HEK293 (cell line): ENCODE measurements around the gene KDM3B.
A peak's percentile ranks its signal among the peaks of the same experiment; 100 is the strongest.

ENCODE experiments used
- CTCF ChIA-PET: fragments of 350-600 bp; formaldehyde crosslinking; extraction: SDS; loops from one replicate; lab custom pipeline; 2021; ENCODE audit warnings: antibody characterized with exemption; lab: Yijun Ruan, JAX
- POLR2A ChIA-PET: fragments of 300-600 bp; formaldehyde crosslinking; extraction: SDS; loops from one replicate; lab custom pipeline; 2020; ENCODE audit warnings: antibody characterized with exemption, inconsistent platforms; lab: Yijun Ruan, JAX
- H3K27ac ChIP-seq: fragments of 200-500 bp; sonication (Bioruptor generic); 2 replicates; pipeline ENCODE4 v1.5.1; 2014; ENCODE audit warnings: low read depth, low read length, control low read depth, inconsistent platforms; ENCODE audit errors: extremely low read depth
- H3K36me3 ChIP-seq, 2 experiments: fragments of 200-500 bp in 1 of 2; sonication (Bioruptor generic) in 1 of 2; 1 replicate in 1 of 2; 2 replicates in 1 of 2; pipeline ENCODE4 v1.5.1; 2014 to 2017; ENCODE audit warnings: inconsistent platforms in 2 of 2, low read length in 2 of 2; ENCODE audit not compliant: control insufficient read depth in 2 of 2, insufficient read depth in 1 of 2
- H3K4me1 ChIP-seq: fragments of 200-500 bp; sonication (Bioruptor generic); 2 replicates; pipeline ENCODE4 v1.5.1; 2014; ENCODE audit warnings: mild to moderate bottlenecking, low read length, inconsistent platforms; ENCODE audit not compliant: control insufficient read depth, insufficient read depth
- H3K4me3 ChIP-seq: 2 replicates; pipeline ENCODE4 v1.5.1; 2011; ENCODE audit warnings: low read depth, mild to moderate bottlenecking, control low read depth, low read length, moderate library complexity
- H3K9me3 ChIP-seq: fragments of 200-500 bp; sonication (Bioruptor generic); 2 replicates; pipeline ENCODE4 v1.5.1; 2014; ENCODE audit warnings: low read depth, low read length, inconsistent platforms; ENCODE audit not compliant: control insufficient read depth, insufficient read depth
- ELK4 ChIP-seq: IDR thresholded peaks from 2 replicates; pipeline ENCODE4 v1.6.1; 2011; ENCODE audit warnings: mild to moderate bottlenecking, low read depth, low read length, borderline replicate concordance
- KLF17 ChIP-seq: fragments of 450-650 bp; formaldehyde crosslinking; IDR thresholded peaks from 2 replicates; pipeline ENCODE4 v1.5.1; 2016; ENCODE audit warnings: missing biosample characterization, missing genetic modification characterization
- PBX3 ChIP-seq: sonication (generic); formaldehyde crosslinking; IDR thresholded peaks from 2 replicates; pipeline ENCODE4 v1.8.1; 2022; ENCODE audit warnings: mild to moderate bottlenecking, moderate library complexity, missing genetic modification reagents
- PRDM1 ChIP-seq: fragments of 450-650 bp; formaldehyde crosslinking; IDR thresholded peaks from 2 replicates; pipeline ENCODE4; 2016; ENCODE audit warnings: missing biosample characterization, missing genetic modification characterization
- REST ChIP-seq: fragments of 450-650 bp; formaldehyde crosslinking; IDR thresholded peaks from 2 replicates; pipeline ENCODE4 v1.5.1; 2016; ENCODE audit warnings: missing biosample characterization, missing genetic modification characterization
- ZFHX2 ChIP-seq: fragments of 450-650 bp; formaldehyde crosslinking; conservative IDR thresholded peaks from 2 replicates; pipeline ENCODE4 v1.5.1; 2016; ENCODE audit warnings: missing biosample characterization, missing genetic modification characterization
- ZNF121 ChIP-seq: fragments of 450-650 bp; formaldehyde crosslinking; IDR thresholded peaks from 2 replicates; pipeline ENCODE4 v1.5.1; 2016; ENCODE audit warnings: missing biosample characterization, missing genetic modification characterization
- ZNF19 ChIP-seq: fragments of 450-650 bp; formaldehyde crosslinking; IDR thresholded peaks from 2 replicates; pipeline ENCODE4; 2016; ENCODE audit warnings: missing biosample characterization, missing genetic modification characterization, low read depth
- ZNF626 ChIP-seq: fragments of 450-650 bp; sonication (Bioruptor Pico); formaldehyde crosslinking; IDR thresholded peaks from 2 replicates; pipeline ENCODE4 v1.5.1; 2018; ENCODE audit warnings: missing biosample characterization, missing genetic modification characterization, inconsistent platforms
- ZNF701 ChIP-seq: fragments of 450-650 bp; formaldehyde crosslinking; IDR thresholded peaks from 2 replicates; pipeline ENCODE4 v1.5.1; 2016; ENCODE audit warnings: missing biosample characterization, missing genetic modification characterization
- ZXDB ChIP-seq: fragments of 450-650 bp; formaldehyde crosslinking; IDR thresholded peaks from 2 replicates; pipeline ENCODE4 v1.5.1; 2016; ENCODE audit warnings: missing biosample characterization, missing genetic modification characterization

The KDM3B gene

GRCh38 chr5:138466900-138467710, 114.6 kb downstream of the KDM3B start:
- Histone ChIP-seq H3K36me3 (peaks cover 0 to 8% of the 10 kb centered on the region in 2 experiments; a peak in 1 of 3 replicates), H3K4me3 (peak overlapping the region; percentile 88), H3K9me3 (no peaks in the 10 kb centered on the region), H3K27ac (no peak overlapping the region), H3K4me1 (peaks cover 4% of the 10 kb centered on the region; the same call in 1 of the 2 replicates)
- ChIA-PET POLR2A (interaction anchor here (3.4 kb wide), 1 partner anchor 37 kb away, joined by 25 read pairs; no protein-coding TSS in a partner anchor), CTCF (interaction anchor here (0.7 to 4.4 kb wide), 2 partner anchors 18 to 36 kb away, joined by 3 to 51 read pairs; no protein-coding TSS in a partner anchor)
- no peak for TF ChIP-seq ZNF701 (tag by site-specific recombination)
- TF ChIP-seq ZXDB (tag by site-specific recombination) = no peak
- TF ChIP-seq ELK4 = no peak
- TF ChIP-seq ZNF19 (tag by site-specific recombination) = no peak
- TF ChIP-seq ZNF121 = no peak
- TF ChIP-seq ZFHX2 = peak; percentile 25; the same call in 1 of the 2 replicates
- no peak for TF ChIP-seq REST (tag by site-specific recombination)
- no peak for TF ChIP-seq ZNF626
- TF ChIP-seq PBX3 (CRISPR knock-in tag) = no peak

DNA sequence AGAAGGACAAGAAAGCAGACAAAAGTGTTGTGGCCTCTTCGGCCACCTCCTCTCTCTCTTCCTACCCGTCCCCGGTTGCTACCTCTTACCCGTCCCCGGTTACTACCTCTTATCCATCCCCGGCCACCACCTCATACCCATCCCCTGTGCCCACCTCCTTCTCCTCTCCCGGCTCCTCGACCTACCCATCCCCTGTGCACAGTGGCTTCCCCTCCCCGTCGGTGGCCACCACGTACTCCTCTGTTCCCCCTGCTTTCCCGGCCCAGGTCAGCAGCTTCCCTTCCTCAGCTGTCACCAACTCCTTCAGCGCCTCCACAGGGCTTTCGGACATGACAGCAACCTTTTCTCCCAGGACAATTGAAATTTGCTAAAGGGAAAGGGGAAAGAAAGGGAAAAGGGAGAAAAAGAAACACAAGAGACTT, 115.2 kb downstream of the KDM3B start:
- POLR2A ChIA-PET = no interaction called here
- H3K9me3 ChIP-seq = no peaks in the 10 kb centered on the region
- no peak for TF ChIP-seq KLF17
- peak; percentile 86 for TF ChIP-seq PRDM1
- H3K27ac ChIP-seq = no peak overlapping the region
- peaks cover 4% of the 10 kb centered on the region; the same call in 1 of the 2 replicates for H3K4me1 ChIP-seq
- peaks cover 0 to 8% of the 10 kb centered on the region in 2 experiments; a peak in 1 of 3 replicates for H3K36me3 ChIP-seq
- H3K4me3 ChIP-seq = peak overlapping the region; percentile 88
- CTCF ChIA-PET = interaction anchor here (0.7 kb wide), 1 partner anchor 18 kb away, joined by 3 read pairs; no protein-coding TSS in a partner anchor
